GM18867 (cell line): Measurements from ENCODE around the gene CXCL1.

Experiments
- ATAC-seq: cut with Tn5 transposase; IDR thresholded peaks from one replicate; pipeline ENCODE4 v1.9.1; 2021; ENCODE audit warnings: mild to moderate bottlenecking, moderate library complexity; ENCODE audit not compliant: unreplicated experiment

The CXCL1 gene

GRCh38 chr4:73912191-73912590, 43.0 kb downstream of the CXCL1 start:
- ATAC-seq, result no peak

DNA sequence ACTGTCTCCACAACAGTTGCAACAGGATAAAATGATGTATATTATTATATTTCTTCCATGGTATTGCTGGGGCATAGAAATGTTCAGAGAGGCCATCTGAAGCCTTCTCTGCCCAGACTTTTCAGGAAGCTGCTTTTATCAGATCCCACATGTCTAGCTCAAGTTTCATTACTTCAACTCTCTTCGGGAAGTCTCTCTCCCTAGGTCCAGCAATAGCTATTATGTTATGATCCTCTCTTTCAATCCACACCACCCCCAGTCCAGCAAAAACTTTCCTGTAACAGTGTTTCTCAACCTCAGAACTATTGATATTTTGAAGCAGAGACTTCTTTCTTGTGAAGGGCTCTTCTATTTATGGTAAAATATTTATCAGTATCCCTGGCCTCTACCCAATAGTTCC, 44.9 kb downstream of the CXCL1 start:
- ATAC-seq, result no peak

DNA sequence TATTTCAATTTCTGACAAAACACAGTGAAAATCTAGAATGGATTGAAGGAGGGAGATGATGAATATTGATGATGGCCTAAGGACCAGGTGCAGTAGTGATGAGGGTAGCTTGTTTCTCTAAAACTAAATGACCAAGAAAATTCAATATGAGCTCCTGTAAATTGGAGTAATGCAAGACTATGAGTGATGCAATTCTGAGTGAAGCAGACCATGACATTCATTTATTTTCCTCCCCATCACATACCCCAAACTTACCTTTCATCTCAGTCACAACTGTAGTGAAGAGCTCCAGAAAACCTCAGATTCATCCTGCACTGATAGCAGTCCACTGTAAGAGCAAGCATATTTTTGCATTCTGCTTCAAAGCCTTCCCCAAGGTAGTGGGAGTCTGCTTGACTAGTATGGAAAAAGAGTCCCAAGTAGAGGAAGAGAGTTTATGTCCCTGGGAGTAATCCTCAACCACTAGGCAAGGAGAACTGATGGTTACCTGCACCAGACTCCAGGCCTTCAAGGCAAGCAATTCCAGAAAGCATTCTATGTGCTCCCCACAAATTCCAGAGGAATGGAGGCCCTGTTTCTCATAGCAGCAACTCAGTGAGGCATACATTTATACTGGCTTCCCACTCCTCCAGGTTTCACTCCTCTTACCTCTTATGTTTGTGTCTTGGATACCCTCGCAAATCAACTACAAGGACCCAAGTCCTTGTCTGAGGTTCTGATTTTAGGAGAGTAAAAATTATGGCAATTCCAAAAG, 47.2 kb downstream of the CXCL1 start:
- no peak for ATAC-seq

- ATAC-seq, result no peak
Observed at GRCh38 chr4:73917081-73917501, 47.9 kb downstream of the CXCL1 start.

DNA sequence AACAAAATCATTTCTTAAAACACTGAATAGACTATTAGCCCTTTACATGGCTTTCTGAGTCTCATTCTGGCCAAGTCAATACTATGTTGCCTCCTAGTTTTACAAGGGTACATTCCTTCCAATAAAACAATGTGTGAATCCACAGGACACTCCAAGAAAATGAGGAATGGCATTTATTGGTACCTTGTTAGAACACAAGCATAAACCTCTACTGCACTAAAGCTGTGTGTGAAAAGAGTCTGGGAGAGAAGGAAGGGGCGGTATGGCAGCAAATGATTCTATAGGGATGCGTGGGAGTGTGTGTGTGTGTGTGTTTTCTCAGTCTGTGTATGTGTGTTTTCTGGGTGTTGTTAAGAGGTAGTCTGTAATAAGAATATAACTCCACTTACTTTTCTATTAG, 48.9 kb downstream of the CXCL1 start:
- no peak for ATAC-seq

DNA sequence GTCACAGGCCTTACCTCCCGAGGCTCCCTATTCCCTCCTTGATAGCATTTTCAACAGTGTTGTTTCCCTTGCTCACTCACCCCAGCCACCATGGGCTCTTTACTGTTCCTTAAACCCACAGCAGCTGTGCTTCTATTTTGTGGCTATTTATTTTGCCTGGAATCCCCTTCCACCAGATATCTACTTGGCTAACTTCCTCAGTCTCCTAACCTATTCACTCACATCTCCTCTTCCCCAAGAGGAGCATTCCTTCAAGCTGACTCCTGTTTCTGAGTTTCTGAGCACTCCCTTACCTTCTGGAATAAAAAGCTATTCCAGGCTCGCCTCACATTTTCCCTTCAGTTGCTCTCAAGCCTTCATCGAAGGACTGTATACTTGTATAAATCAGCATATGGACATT, 50.5 kb downstream of the CXCL1 start:
- no peak for ATAC-seq
